NOMO-1 treated with DMSO at 0.1 percent for 48 hours (cell line): ENCODE measurements around the gene CELF2.
A peak's percentile ranks its signal among the peaks of the same experiment; 100 is the strongest.

Experiments used
- DNase-seq: peaks from one replicate; lab custom pipeline; 2025; ENCODE audit not compliant: unreplicated experiment; lab: John Stamatoyannopoulos, UW

Gene CELF2

DNA sequence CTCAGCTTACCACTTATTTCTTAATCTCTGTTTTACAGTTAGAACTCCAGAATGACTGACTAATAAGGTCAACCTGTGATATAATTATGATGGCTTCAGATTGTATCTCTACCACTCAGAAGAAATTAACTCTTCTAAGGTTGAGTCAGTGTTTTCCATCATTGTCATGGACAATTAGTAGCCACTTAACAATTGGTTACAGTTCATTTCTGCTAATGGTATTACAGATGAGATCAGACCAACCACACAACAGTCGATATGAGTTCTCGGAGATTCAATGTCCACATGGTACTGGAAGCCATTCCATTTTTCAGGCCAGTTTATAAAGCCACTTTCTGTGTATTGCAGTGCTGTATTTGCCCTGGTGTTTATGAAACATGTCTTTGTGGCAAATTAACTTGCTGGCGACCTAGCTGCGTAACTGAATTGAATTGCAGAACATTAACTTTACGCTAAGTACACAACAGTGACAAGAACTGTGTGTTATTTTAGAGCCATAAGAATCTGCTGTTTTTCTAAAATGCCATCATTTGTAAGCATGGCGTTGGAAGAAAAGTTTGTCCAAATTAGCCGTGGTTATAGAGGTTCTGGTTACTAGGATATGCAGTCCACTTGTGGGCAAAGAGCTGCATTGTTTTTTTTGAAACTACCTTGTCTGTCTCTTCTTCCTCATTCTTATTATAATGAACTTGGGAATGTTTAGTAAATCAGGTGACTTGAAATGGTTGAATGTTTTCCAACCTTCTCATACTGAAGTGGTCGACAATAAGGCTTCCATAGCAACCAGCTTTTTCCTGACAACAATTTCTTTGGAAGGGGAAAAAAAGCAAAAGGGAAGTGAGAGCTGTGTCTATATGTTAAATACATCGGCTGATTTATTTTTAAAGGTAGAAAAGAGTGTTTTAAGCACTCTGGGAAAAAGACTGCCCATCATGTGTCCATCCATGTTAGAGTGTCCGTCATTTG is 76.4 kb downstream of the CELF2 start:
- DNase-seq: no peak

DNA sequence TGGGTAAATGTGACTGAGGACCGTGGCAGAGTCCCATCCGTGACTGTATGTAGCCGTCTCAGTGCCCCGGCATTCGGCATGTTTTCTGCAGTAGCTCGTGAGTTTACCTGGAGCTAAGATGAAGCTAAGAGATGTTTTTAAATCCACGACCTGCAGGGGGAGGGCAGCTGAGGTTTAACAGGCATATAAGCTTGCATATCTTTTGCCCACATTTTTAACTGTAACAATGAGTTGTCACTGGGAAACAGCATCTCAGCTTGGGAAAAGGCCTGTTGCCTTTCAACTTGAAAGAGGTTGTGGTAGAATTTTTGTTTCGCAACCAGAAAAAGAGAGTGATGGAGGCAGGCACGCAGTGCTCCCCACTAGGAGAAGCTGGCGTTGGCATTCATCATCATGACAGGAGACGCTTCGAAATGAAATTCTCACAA is 77.7 kb downstream of the CELF2 start:
- peak; percentile 74 for DNase-seq

DNA sequence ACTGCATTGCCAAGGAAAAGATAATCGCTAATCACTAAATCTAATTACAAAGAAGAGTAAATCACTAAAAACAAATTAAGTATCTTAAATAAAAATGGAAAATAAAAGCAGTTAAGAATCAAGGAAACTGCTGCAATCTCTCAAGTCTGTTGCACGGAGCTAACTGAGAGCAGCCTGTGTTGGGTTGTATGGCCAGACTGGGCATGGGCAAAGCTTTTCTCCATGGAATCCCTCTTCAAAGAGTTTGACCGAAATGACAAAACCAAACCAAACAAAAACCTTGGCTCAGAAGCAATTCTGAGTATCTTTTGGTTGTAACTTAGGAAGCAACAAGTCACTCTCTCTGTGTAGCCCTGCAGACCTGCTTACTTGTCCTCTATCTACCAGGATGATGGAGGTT is 78.8 kb downstream of the CELF2 start:
- DNase-seq: no peak

DNA sequence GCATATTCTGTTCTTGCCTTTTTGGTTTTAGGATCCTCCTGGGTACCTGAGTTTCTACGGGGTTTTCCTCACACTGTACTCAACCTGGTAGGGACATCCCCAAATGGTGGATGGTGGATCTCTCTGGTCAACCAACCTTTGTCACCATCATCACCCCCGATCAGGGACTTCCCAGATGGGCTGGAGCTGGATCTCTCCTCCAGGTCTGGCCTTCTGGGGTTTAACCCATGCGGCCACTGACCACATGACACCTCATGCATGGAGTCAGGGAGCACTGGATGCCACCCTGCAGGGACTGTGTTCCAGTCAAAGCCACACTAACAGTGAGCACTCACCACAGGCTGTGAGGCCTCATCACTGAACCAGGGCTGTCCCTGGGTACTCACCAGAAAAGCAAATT is 80.0 kb downstream of the CELF2 start:
- no peak for DNase-seq

DNA sequence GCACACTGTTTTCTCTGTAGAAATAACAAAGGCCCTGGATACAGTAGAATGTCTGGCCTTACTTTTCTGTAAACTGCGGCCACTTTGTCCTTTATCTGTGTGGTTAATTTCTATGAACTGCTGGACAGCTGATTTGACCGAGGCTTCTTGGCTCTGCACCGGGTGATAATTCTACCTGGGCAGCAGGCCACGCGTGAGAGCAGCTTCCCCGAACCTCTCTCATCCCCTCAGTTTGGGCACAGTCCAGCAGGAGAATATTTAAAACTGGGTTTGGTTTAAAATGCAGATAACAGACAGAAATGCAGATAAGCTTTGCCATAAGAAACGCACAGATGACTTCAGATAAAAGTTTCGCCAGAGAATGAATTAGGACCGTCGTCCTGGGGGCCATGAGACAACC is 81.0 kb downstream of the CELF2 start:
- no peak for DNase-seq

DNA sequence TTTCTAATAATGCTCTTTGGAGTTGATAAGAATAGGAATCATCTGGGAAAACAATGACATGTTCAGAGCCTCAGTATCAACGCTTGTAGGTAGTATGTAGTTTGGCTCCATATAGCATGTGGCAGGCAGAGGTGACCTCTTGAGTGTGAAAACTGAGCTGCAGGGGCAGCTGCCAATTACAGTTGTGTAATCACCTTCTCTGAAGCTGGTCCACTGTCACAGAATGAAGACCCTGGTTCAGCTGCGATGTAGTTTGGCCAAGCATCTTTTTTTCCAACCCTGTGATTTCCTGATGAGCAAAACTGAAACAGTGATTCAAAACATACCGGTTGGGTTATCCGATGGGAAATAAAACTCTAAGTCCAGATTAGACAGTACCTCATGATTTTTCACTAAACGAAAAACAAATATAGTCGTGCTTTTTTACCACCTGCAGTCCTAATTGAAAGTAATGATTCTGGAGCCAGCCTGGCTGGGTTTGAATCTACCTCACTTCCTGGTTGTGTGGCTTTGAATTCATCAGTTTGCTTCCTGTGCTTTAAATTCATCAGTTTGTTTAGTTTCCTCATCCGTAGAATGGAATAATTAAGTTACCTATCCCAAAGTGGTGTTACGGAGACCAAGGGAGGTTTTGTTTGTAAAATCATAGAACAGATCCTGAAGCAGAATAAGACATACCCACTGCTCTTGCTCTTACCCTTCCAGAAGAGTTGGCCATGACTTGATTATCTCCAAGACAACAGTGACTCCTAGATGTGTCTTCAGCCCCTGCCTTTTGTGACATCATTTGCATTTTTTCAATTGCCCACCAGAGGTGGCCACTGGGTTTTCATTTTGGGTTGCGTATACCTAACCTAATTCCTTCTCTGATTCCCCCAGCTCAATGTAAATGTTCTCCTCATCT is 87.4 kb downstream of the CELF2 start:
- no peak for DNase-seq

DNA sequence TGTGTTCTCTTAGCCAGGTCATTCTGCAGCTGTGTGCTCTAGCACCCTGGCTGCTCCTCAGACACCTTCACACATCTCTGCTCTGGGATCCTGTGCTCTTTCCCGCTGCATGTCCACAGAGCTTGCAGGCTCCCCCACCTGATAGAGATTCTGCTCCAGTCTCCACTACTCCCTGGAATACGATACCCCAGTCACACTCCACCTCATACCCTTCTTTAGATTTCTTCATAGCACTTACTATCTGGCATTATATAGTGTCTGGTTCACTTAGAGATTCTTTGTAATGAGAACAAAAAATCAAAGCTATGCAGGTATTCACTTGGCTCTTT is 88.0 kb downstream of the CELF2 start:
- DNase-seq: no peak

DNA sequence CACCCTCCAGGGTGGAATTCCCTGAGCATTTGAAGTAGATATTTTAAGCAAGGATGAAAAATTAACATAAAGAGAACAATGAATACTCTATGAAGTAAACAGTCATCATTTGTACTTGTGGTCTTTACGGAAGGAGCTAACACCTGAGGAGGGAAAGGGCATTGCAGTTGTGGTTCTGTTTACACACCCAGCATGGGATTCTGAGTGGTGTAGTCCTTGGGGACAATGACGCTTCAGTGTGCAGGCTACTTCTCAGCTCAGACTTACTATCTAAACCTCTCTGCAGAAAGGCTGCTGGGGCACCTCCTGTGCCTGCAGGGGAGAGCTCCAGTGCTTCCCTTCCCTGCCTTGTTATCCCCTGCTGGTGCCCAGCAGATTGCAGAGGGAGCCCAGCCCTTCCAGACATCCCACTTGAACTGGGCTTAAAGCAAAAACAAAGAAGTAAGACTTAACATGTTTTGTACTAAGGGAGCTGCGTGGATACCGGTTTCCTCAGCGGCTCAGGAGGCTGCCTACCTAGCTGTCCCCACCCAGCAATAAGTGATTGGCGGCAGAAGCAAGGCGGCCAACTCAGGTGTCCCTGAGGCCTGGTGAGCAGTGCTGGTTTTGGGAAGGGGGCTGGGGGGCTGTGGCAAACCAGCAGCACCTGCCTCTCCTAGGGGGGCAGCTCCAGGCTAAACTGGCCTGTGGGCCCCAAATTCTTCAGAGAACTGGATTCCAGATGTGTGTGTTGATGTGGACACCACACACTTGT is 89.1 kb downstream of the CELF2 start:
- no peak for DNase-seq

DNA sequence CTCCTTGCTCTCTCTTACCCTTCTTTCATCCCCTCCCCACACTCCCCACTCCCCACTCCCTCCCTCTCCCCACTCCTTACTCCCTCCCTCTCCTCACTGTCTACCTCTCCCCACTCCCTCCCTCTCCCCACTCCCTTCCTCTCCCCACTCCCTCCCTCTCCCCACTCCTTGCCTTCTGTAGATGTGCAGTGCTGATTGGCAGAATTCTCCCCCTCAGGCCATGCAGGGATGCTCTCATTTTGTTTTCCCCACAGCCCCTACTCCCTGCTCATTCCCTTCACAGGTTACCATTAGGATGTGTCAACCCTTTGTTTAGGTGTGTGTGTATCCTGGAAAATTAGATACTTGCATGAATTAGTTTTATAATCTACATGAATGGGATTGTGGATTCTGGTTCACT is 90.3 kb downstream of the CELF2 start:
- no peak for DNase-seq

DNA sequence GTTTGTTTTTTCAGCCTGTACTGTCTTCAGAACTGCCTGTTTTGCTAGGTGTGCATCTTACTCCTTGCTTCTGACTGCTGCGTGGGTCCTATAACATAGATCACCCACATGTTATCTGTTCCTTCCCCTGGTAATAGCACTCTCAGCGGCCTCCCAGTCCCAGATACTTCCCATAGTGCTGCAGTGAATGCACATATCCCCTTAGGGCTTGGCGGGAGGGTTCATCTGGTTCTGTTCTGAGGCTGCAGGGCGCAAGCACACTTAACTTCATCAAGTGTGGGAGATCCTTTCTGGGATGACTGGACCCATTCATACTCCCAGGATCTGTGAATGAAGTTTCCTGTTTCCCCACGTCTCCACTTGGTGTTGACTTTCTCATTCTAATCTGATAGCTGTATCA is 90.7 kb downstream of the CELF2 start:
- no peak for DNase-seq

DNA sequence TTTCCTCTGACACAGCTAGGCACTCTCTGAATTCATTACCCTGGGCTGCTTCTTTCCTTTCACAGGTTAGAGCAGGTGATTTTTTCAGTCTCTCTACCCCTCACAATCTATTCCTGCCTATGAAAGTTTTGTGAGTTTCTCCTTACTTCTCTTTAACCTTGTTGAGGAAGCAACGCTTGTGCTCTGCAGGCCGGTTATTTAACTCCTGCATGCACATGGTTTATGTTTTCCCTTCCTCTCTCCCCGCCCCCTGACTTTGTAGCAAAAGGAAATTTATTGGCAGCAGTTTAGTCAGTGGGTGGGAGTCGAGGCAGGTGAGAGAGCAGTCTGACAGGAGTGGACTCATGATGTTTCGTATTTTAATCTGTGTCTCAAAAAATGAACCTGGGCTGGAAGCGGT is 91.9 kb downstream of the CELF2 start:
- DNase-seq: no peak

DNA sequence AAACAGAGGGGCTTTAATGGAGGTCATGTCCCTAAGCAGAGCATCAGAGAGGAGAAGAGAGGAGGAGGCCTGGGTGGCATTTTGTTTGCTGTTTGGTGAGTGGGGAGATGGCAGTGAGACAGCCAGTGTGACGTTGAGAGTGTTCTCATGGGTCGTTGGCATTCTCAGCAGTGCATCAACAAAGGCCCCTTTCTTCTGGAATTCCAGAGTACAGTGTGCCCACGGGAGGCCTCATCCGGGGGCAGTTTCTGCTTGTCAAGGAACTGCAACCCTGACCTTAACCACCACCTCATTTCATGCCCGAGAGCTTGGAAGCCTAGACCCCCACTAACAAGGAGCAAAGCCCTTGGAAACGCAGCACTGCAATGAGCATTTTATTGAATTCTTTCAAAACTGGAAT is 92.9 kb downstream of the CELF2 start:
- DNase-seq: no peak

DNA sequence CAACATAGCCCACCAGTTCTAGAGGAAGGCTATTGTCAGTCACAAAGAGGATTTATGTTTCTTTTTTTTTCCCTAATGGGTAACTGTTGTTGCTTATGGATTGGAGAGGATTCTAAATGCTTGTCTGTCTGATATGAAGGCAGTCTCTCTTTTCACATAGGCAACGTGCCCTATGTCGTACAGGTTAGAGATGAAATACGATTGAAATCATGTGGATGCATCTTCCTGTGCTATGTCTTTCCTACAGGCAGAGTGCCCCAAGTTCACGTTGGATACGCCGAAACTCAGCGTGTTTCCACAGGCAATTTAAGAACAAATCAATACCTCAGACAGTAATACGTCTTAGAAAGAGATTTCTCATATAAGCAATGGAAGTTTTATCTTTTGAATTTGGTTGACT is 93.8 kb downstream of the CELF2 start:
- DNase-seq: no peak

DNA sequence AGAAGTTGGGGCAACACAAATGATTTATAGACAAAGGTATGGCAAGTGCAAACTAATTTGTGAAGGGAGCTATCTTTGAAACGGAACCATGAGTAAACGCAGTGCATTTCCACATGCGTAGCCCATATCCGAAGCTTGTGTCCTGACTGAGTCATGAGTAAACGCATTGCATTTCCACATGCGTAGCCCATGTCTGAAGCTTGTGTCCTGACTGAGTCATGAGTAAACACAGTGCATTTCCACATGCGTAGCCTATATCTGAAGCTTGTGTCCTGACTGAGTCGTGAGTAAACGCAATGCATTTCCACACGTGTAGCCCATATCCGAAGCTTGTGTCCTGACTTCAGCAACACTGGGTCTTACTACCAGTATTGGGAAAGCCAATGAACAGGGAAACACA is 95.0 kb downstream of the CELF2 start:
- DNase-seq: no peak

DNA sequence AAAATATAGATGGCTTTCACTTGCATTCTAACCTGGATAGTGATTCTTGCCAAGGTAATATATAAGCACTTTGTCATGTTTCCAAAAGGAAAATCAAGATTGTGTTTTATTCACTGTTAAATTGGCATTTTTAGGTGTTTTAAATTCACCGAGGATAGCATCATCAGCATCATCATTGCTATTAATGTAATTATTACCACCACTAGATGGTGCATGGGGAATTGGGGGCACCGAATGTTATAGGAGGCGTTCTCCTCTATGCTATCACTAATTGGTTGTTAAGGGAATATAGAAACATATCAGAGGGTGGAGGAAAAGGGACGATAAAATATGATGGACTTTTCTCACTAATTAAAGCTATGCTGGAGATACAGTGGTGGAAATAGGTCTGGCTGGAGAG is 95.5 kb downstream of the CELF2 start:
- no peak for DNase-seq

DNA sequence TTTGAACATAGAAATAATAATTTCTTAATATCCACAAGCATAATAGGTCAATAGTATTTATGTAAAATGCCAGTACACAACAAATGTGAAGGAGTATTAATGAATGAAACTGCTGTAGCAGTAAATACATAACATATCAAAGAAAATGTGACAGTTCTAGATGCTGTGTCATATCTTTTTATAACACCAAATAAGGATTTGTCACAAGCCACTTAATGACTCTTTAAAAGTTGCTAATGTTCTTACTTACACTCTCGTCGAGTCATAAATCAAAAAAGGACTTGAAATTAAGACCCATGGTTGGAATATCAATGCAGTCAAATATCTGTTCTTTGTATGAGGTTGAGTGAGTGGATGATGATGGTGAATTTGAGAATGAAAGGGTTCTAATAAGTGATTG is 96.6 kb downstream of the CELF2 start:
- DNase-seq: no peak

DNA sequence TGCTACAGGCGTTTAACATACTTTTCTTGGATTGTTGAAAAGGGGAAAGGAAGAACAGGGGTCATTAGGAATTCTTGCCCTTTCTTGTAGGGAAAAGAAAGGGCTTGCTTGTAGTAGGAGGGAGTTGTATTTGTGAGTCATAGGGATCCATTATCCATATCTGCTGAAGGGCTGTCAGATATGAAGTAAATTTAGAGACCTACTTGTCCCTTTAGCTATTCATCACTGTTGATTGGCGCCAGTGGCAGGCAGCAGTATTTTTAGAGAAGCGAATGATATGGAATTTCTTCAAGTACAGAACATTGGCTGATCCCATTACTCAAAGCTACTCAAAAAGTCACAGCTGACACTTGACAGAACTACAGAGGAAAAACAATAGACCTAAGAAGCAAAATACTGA is 97.7 kb downstream of the CELF2 start:
- DNase-seq: no peak

DNA sequence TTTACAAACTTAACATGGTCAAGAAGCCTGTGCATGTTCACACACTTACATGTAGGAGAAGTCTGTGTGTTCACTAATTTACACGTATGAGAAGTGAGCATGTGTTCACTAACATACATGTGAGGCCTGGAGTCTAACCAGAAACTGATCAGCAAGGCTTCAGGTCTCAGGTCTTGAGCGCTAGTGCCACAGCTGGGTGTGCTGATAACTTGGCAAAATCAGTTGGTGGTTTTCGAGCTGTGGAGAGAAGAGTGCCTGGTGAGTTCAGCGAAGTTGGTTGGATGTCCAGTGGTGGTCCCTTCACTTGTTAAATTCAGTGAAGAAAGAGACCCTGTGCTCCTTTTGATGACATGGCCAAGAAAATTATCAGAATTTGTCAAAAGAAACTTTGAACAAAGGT is 98.7 kb downstream of the CELF2 start:
- no peak for DNase-seq

DNA sequence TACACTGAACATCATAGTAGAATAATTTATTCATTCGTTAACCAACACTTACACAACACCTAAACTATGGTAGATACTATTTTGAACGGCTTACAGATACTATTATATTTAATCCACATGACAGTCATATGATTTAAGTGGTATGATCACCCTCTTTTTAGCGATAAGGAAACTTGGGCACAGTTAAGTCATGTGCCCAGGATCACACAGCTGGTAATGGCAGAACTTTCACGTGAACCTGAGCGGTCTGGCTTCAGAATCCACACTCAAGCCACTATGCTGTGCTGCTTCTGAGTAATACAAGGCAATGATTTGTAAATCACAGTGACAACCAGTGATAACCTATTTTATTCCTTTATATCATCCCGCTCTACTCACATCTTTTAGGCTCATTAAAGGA is 99.1 kb downstream of the CELF2 start:
- no peak for DNase-seq

DNA sequence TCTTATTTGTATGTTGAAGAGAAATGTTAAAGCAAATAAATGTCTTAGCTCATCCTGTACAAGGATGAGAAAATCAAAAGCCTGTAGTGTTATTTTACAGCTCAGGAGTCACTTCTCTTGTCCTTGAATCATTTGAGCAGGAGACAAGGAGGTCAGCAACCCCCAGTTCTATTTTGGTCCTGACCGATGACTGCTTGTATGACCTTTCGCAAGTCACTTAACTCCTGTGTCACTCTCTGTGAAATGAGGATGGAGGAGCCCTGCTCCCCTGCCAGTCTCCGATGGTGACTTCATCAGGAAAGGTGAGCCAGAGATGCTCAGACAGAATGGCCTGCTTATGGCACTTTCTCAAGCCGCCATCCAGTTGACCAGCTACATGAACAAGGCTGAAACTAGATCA is 101.0 kb downstream of the CELF2 start:
- DNase-seq: peak; percentile 36

DNA sequence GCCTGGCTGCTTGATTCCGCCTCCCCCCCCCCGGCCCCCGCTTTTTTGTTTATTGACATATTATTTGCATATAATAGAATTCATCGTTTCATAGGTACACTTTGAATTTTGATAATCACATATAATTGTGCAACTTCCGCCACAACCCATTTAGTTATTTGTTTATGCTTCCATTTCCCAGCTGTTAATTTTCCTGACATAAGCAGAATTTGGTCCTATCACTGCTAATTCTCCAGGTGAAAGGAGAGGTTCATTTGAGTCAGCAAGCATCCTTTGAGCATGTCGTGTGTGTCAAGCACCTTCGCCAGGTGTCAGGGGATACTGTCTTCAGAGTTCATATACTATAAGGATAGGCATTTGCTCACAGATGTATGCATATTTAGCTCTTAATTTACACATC is 102.2 kb downstream of the CELF2 start:
- DNase-seq: no peak
